Measurements from ENCODE around the gene RGMA. TPM values are rescaled to one million over a fixed set of nuclear protein-coding genes. Genes with fewer than 3 reads are reported as not detected.

RGMA gene
- total RNA-seq, 1 experiment from 2014 or later = 41.4 TPM

GRCh38 chr15:93001881-93002280, 87.1 kb downstream of the RGMA start:
- Mint-ChIP-seq H3K4me3 (no peak overlapping the region), H3K9me3 (no peaks in the 10 kb centered on the region), H3K36me3 (ENCODE audit: insufficient read depth in 1 of 3, low read depth in 3 of 3) (peaks cover 53 to 97% (median 92%) of the 10 kb centered on the region in 3 experiments; a peak in 6 of 7 replicates), H3K27me3 (ENCODE audit: low read depth) (no peaks in the 10 kb centered on the region), H3K27ac (no peak overlapping the region), H3K4me1 (no peaks in the 10 kb centered on the region)
- Histone ChIP-seq H3K27me3 (ENCODE audit: insufficient read depth, low read length) (no peaks in the 10 kb centered on the region), H3K79me1 (ENCODE audit: insufficient read depth, low read depth, low read length, poor library complexity, severe bottlenecking) (no peaks in the 10 kb centered on the region), H2BK20ac (ENCODE audit: low read depth, low read length, poor library complexity, severe bottlenecking) (no peak overlapping the region), H3K4me1 (ENCODE audit: insufficient read depth, low read length) (no peaks in the 10 kb centered on the region), H3K4me2 (ENCODE audit: insufficient read depth, insufficient read length, low read length) (no peak overlapping the region), H4K5ac (ENCODE audit: insufficient read length, low read depth, low read length) (no peak overlapping the region), H3K56ac (ENCODE audit: insufficient read length, low read depth, low read length) (no peak overlapping the region), H3K9ac (ENCODE audit: extremely low read depth, insufficient read length, low read length) (no peak overlapping the region), H3K23me2 (ENCODE audit: insufficient read length, low read depth, low read length, poor library complexity, severe bottlenecking) (no peaks in the 10 kb centered on the region), H3K4ac (ENCODE audit: low read depth, low read length) (no peak overlapping the region), H3K14ac (ENCODE audit: insufficient read depth, low read length) (no peak overlapping the region), H3K23ac (ENCODE audit: insufficient read length, low read depth, low read length) (no peak overlapping the region), H3K79me2 (ENCODE audit: insufficient read depth, low read length) (no peaks in the 10 kb centered on the region), H3T11ph (ENCODE audit: low read length) (no peak overlapping the region), H2BK12ac (ENCODE audit: insufficient read length, low read depth, low read length) (no peak overlapping the region), H2AFZ (ENCODE audit: low read length) (no peak overlapping the region), H3K27ac (ENCODE audit: insufficient read length, low read depth, low read length) (no peak overlapping the region), H2BK15ac (ENCODE audit: low read depth, low read length) (no peak overlapping the region), H2BK120ac (ENCODE audit: low read depth, low read length, poor library complexity, severe bottlenecking) (no peak overlapping the region), H2AK5ac (ENCODE audit: insufficient read length, low read length) (no peak overlapping the region), H3K18ac (ENCODE audit: insufficient read length, low read depth, low read length) (no peak overlapping the region), H4K91ac (ENCODE audit: insufficient read length, low read depth, low read length) (no peak overlapping the region), H3K9me3 (ENCODE audit: control insufficient read depth, low read depth, low read length) (no peaks in the 10 kb centered on the region), H4K8ac (replicated peaks; ENCODE audit: insufficient read length, low read depth, low read length) (no peak overlapping the region), H4K20me1 (ENCODE audit: control insufficient read depth, insufficient read depth, insufficient read length) (no peaks in the 10 kb centered on the region), H2BK5ac (ENCODE audit: insufficient read length, low read length) (no peak overlapping the region)
- DNase-seq = no peak
- WGBS (ENCODE audit: extremely low coverage, insufficient read length, low lambda C conversion rate) = no CpG with 5 or more reads among the region's 2 CpGs
- TF ChIP-seq, protein P1, sequence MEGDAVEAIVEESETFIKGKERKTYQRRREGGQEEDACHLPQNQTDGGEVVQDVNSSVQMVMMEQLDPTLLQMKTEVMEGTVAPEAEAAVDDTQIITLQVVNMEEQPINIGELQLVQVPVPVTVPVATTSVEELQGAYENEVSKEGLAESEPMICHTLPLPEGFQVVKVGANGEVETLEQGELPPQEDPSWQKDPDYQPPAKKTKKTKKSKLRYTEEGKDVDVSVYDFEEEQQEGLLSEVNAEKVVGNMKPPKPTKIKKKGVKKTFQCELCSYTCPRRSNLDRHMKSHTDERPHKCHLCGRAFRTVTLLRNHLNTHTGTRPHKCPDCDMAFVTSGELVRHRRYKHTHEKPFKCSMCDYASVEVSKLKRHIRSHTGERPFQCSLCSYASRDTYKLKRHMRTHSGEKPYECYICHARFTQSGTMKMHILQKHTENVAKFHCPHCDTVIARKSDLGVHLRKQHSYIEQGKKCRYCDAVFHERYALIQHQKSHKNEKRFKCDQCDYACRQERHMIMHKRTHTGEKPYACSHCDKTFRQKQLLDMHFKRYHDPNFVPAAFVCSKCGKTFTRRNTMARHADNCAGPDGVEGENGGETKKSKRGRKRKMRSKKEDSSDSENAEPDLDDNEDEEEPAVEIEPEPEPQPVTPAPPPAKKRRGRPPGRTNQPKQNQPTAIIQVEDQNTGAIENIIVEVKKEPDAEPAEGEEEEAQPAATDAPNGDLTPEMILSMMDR (conservative IDR thresholded peaks at IDR 0.05) = peak; percentile 27; the same call in 1 of the 3 replicates

All from H9 (cell line).